Heart left ventricle (tissue), 13 donors: ENCODE results near the gene OTOP2.

Experiments
- POLR2A ChIP-seq, 2 donors: fragments of 450-650 bp; IDR thresholded peaks; one replicate each; pipeline ENCODE4 v1.6.1; 2017; ENCODE audit warnings: antibody characterized with exemption in 2 of 2, mild to moderate bottlenecking in 2 of 2, moderate library complexity in 2 of 2
- TF ChIP-seq, protein P1 (sequence below), 12 donors: fragments of 200-600 bp; sonication (generic) in 4 of 12; IDR thresholded peaks; one replicate each; pipeline versions ENCODE4 v1.5.0 to v1.8.0; 2018 to 2022; ENCODE audit warnings: antibody characterized with exemption in 12 of 12, mild to moderate bottlenecking in 5 of 12
- donor health status: ischemic (EF 13 %, LVEDD 7.1; RV severe dilation, severe dysfunction).
- donor health status: DM: no; HTN: yes; CAD: no.
- donor health status: DM: no; HTN: no; CAD: no.
- donor health status: ischemic (EF 25% LVEDD 6.9; RV normal size, moderate dysfunction).
- donor health status: ischemic (EF 25% LVEDD 5.7; RV mildly dilated, moderate dysfunction).
- donor health status: ischemic (EF 35%, LVEDD 5.7; RV mildly dilated, moderate dysfunction).
- donor health status: nonischemic (EF 11% LVEDD 7.7; RV severe dilation, severe dysfunction).
- donor health status: DM: yes; HTN: yes; CAD: no.
- donor health status: PGD.
- donor health status: ischemic (EF 29% LVEDD 5.4; RV normal size, mild dysfunction).
- donor health status: nonischemic (EF 23%, LVEDD 6.1; RV moderate dilation, normal function).

DNA sequence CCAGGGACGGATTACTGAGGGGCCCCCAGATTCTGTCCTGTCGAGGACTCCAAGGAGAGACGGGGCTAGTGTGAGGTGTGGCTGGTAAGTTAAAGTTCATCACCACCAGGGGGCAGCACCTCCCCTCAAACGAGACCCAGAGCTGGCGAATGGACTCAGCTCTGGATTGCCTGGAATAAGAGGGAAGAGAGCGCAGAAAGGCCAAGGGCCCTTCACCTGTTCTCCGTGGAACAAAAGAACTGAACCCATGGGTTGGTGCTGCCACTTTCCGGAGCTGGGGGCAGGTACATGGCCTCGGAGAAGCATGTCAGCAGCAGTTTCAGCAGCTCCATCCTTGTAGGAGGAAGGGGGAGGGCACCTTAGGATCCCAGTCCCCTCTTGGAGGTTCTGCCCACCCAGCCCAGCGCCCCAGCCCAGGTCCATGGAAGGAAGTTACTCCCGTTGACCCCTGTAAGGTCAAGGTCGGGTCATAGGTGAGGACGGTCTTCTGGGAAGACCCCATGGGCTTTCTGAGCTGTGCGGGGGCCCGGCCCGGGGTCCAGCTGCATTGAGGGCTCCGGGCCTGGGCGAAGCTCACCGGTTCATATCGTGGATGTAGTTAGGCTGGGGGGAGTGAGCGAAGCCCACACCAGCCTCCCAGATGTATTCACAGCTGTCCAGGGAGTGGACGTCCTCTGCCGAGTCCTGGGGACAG is 37.7 kb downstream of the OTOP2 start:
- TF ChIP-seq, protein P1, sequence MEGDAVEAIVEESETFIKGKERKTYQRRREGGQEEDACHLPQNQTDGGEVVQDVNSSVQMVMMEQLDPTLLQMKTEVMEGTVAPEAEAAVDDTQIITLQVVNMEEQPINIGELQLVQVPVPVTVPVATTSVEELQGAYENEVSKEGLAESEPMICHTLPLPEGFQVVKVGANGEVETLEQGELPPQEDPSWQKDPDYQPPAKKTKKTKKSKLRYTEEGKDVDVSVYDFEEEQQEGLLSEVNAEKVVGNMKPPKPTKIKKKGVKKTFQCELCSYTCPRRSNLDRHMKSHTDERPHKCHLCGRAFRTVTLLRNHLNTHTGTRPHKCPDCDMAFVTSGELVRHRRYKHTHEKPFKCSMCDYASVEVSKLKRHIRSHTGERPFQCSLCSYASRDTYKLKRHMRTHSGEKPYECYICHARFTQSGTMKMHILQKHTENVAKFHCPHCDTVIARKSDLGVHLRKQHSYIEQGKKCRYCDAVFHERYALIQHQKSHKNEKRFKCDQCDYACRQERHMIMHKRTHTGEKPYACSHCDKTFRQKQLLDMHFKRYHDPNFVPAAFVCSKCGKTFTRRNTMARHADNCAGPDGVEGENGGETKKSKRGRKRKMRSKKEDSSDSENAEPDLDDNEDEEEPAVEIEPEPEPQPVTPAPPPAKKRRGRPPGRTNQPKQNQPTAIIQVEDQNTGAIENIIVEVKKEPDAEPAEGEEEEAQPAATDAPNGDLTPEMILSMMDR (IDR thresholded peaks at IDR 0.05) = peak; percentile 67 to 89 (median 80)
- TF ChIP-seq POLR2A (IDR thresholded peaks at IDR 0.05) = no peak
